Measurements from ENCODE around the gene ZBTB7B. TPM values are rescaled to one million over a fixed set of nuclear protein-coding genes. Genes with fewer than 3 reads are reported as not detected.

ZBTB7B gene
- total RNA-seq, 4 donors from 2014 or later = 44.6 to 53.4 (median 49.5) TPM

DNA sequence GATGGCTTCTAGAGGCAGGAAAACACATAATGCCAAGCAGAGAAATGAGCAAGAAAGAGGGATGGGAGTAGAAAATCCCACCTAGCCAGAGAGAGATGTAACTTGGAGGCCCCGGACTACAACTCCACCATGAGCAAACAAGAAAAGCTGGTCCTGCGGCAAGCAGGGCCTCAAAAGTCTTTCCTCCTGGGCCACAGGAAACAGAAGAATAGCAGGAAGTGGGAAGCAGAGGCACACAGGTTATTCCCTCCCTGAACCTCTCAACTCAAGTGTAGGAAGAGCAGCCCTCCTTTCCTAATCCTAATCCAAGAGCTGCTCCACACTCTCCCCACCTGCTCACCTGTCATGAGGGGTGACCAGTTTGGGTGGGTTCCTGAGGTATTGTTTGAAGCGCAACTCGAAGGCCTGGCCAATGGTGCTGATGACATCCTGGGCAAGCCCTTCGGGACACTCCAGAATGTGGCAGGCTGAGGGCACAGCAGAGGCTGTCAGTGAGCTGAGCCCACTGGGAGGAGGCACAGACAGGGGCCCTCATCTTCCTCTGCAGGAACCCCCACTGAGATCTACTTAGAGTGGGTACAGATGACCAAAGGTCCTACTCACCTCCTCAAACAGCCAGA is 35.2 kb upstream of the ZBTB7B start:
- Histone ChIP-seq H3K4me1 (peaks cover 0 to 75% (median 42%) of the 10 kb centered on the region in 4 donors), H3K36me3 (peaks cover 0 to 66% (median 21%) of the 10 kb centered on the region in 3 donors), H3K27me3 (no peaks in the 10 kb centered on the region), H3K9me3 (no peaks in the 10 kb centered on the region), H3K4me3 (no peak overlapping the region), H3K27ac (peak overlapping the region in 2 of 4 donors; percentile 24 to 100)
- 81 to 85% methylated on average over 5 of the region's 5 CpGs for WGBS, 2 donors
- no peak for DNase-seq (ENCODE audit: low spot score in 2 of 2)
- no peak for TF ChIP-seq POLR2A (IDR thresholded peaks at IDR 0.05)
- TF ChIP-seq CTCF (IDR thresholded peaks at IDR 0.05) = no peak
- TF ChIP-seq EP300 (IDR thresholded peaks at IDR 0.05) = no peak

GRCh38 chr1:154968731-154969130 is 33.9 kb upstream of the ZBTB7B start:
- Histone ChIP-seq H3K9me3 (no peaks in the 10 kb centered on the region), H3K27ac (peak overlapping the region in 3 of 4 donors; percentile 96 to 100 (median 99)), H3K4me1 (peaks cover 0 to 74% (median 44%) of the 10 kb centered on the region in 4 donors), H3K36me3 (peaks cover 0 to 57% (median 21%) of the 10 kb centered on the region in 3 donors), H3K27me3 (no peaks in the 10 kb centered on the region), H3K4me3 (peak overlapping the region in 1 of 4 donors; percentile 51)
- TF ChIP-seq CTCF (IDR thresholded peaks at IDR 0.05) = no peak
- TF ChIP-seq EP300 (IDR thresholded peaks at IDR 0.05) = no peak
- no peak for TF ChIP-seq POLR2A (IDR thresholded peaks at IDR 0.05)
- no peak for DNase-seq (ENCODE audit: low spot score in 2 of 2)
- 62 to 65% methylated on average over 3 of the region's 3 CpGs for WGBS, 2 donors

DNA sequence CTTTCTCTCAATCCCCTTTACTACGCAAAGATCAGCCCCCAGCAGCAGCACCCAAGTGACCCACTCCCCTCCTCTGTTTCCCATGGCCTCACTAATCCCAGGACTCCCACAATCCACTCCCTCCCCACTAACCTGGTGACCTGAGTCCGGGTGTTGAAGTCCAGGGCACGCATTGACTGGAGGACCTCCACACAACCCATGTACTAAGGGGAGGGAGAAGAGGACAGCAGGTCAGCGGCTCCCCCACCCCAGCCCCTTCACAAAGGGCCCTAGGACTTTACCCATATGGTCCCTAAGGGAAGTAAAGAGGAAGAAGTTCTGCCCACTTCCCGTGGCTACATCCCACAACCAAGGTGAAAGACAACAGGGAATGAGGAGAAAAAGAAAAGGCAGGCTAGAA is 33.4 kb upstream of the ZBTB7B start:
- peak overlapping the region in 1 of 4 donors; percentile 51 for H3K4me3 ChIP-seq

GRCh38 chr1:154969860-154970452 is 32.6 kb upstream of the ZBTB7B start:
- TF ChIP-seq EP300 (IDR thresholded peaks at IDR 0.05) = no peak
- TF ChIP-seq CTCF (IDR thresholded peaks at IDR 0.05) = no peak
- no peak for TF ChIP-seq POLR2A (IDR thresholded peaks at IDR 0.05)
- H3K27ac ChIP-seq = peak overlapping the region; percentile 96 to 100 (median 99)
- peaks cover 0 to 45% (median 21%) of the 10 kb centered on the region in 3 donors for H3K36me3 ChIP-seq
- 9 to 18% methylated on average over 16 to 22 of the region's 22 CpGs for WGBS, 2 donors
- no peaks in the 10 kb centered on the region for H3K27me3 ChIP-seq
- H3K9me3 ChIP-seq = no peaks in the 10 kb centered on the region
- peak overlapping the region; percentile 26 to 51 (median 42) for H3K4me3 ChIP-seq
- DNase-seq (ENCODE audit: low spot score in 2 of 2) = no peak
- peaks cover 0 to 68% (median 44%) of the 10 kb centered on the region in 4 donors for H3K4me1 ChIP-seq

More for the DNA sequence above, 33.4 kb upstream of the ZBTB7B start:
- H3K4me1 ChIP-seq = peaks cover 0 to 73% (median 44%) of the 10 kb centered on the region in 4 donors
- WGBS, 2 donors = 24 to 51% methylated on average over 5 of the region's 5 CpGs
- no peaks in the 10 kb centered on the region for H3K9me3 ChIP-seq
- H3K27ac ChIP-seq = peak overlapping the region; percentile 96 to 100 (median 99)
- TF ChIP-seq EP300 (IDR thresholded peaks at IDR 0.05) (no peak), CTCF (IDR thresholded peaks at IDR 0.05) (no peak)
- no peak for DNase-seq (ENCODE audit: low spot score in 2 of 2)
- H3K27me3 ChIP-seq = no peaks in the 10 kb centered on the region
- H3K36me3 ChIP-seq = peaks cover 0 to 52% (median 21%) of the 10 kb centered on the region in 3 donors

Measured in tibial nerve (tissue), 4 donors.